SK-N-SH (cell line): ENCODE measurements around the gene CHRNA5. TPM values are rescaled to one million over a fixed set of nuclear protein-coding genes. Genes with fewer than 3 reads are reported as not detected.

Source experiments
- CTCF ChIA-PET: fragments of 300-600, 350-600 bp; formaldehyde crosslinking; extraction: SDS; loops from one replicate; lab custom pipeline; 2021; lab: Yijun Ruan, JAX
- POLR2A ChIA-PET: fragments of 350-600 bp; sonication (Branson Sonifier 250); formaldehyde crosslinking; extraction: SDS; loops from one replicate; lab custom pipeline; 2020; ENCODE audit warnings: antibody characterized with exemption, inconsistent platforms; lab: Yijun Ruan, JAX
- DNase-seq: peaks from one replicate; pipeline ENCODE4 v3.0.0; 2012
- H2AFZ ChIP-seq: fragments of 200-600 bp; sonication (generic); 2 replicates; pipeline ENCODE4 v1.8.1; 2016; ENCODE audit warnings: antibody characterized with exemption, mild to moderate bottlenecking, low read depth
- H3F3A ChIP-seq: fragments of 200-600 bp; sonication (generic); replicated peaks from 2 replicates; pipeline ENCODE3; 2016; ENCODE audit warnings: antibody characterized with exemption, mild to moderate bottlenecking; ENCODE audit not compliant: insufficient read depth
- H3K27ac ChIP-seq, 2 experiments: fragments of 200-500 bp in 1 of 2; fragments of 200-600 bp in 1 of 2; sonication (Bioruptor generic) in 1 of 2; sonication (generic), shearing (Covaris generic) in 1 of 2; 2 replicates each; pipeline versions ENCODE4 v1.5.1 to v1.6.1; 2014 to 2016; ENCODE audit warnings: low read depth in 2 of 2, inconsistent platforms in 1 of 2, low read length in 1 of 2, mild to moderate bottlenecking in 1 of 2, mixed read lengths in 1 of 2
- H3K27me3 ChIP-seq: fragments of 200-600 bp; sonication (generic), shearing (Covaris generic); 2 replicates; pipeline ENCODE4 v1.6.1; 2016; ENCODE audit warnings: mixed run types; ENCODE audit not compliant: insufficient read depth
- H3K36me3 ChIP-seq, 2 experiments: fragments of 200-500 bp in 1 of 2; fragments of 200-600 bp in 1 of 2; sonication (Bioruptor generic) in 1 of 2; sonication (generic) in 1 of 2; replicated peaks in 1 of 2; 2 replicates each; pipeline versions ENCODE3 to v1.5.1; 2014 to 2016; ENCODE audit warnings: low read length in 1 of 2, mild to moderate bottlenecking in 1 of 2; ENCODE audit not compliant: insufficient read depth in 2 of 2, control insufficient read depth in 1 of 2
- H3K4me1 ChIP-seq, 2 experiments: fragments of 200-500 bp in 1 of 2; fragments of 200-600 bp in 1 of 2; sonication (Bioruptor generic) in 1 of 2; sonication (generic), shearing (Covaris generic) in 1 of 2; 2 replicates each; pipeline versions ENCODE4 v1.5.1 to v1.6.1; 2014 to 2016; ENCODE audit warnings: low read depth in 1 of 2, low read length in 1 of 2, mixed run types in 1 of 2; ENCODE audit not compliant: insufficient read depth in 2 of 2, control insufficient read depth in 1 of 2
- H3K4me2 ChIP-seq: fragments of 200-600 bp; sonication (generic), shearing (Covaris generic); 2 replicates; pipeline ENCODE4 v1.6.1; 2017; ENCODE audit warnings: mixed run types
- H3K4me3 ChIP-seq, 2 experiments: fragments of 200-500 bp in 1 of 2; fragments of 200-600 bp in 1 of 2; sonication (Bioruptor generic) in 1 of 2; sonication (generic), shearing (Covaris generic) in 1 of 2; 2 replicates each; pipeline versions ENCODE4 v1.5.1 to v1.8.1; 2014 to 2016; ENCODE audit warnings: low read depth in 2 of 2, inconsistent platforms in 1 of 2, low read length in 1 of 2, mild to moderate bottlenecking in 1 of 2, mixed read lengths in 1 of 2, moderate library complexity in 1 of 2
- H3K79me2 ChIP-seq: fragments of 200-600 bp; sonication (generic); 2 replicates; pipeline ENCODE4 v1.8.1; 2017; ENCODE audit warnings: mild to moderate bottlenecking; ENCODE audit not compliant: insufficient read depth
- H3K9ac ChIP-seq: fragments of 200-600 bp; sonication (generic); 2 replicates; pipeline ENCODE4 v1.6.1; 2017; ENCODE audit warnings: mixed run types
- H3K9me2 ChIP-seq: fragments of 200-600 bp; sonication (generic); 2 replicates; pipeline ENCODE4 v1.6.1; 2017; ENCODE audit warnings: mixed run types
- H3K9me3 ChIP-seq: fragments of 200-600 bp; sonication (generic); 2 replicates; pipeline ENCODE4 v1.6.1; 2017; ENCODE audit warnings: mixed run types, mild to moderate bottlenecking, moderate library complexity
- H4K20me1 ChIP-seq: fragments of 200-600 bp; sonication (generic); 2 replicates; pipeline ENCODE4 v1.6.1; 2017; ENCODE audit warnings: mild to moderate bottlenecking, mixed run types; ENCODE audit not compliant: insufficient read depth
- EZH2phosphoT487 ChIP-seq: fragments of 200-600 bp; sonication (generic); IDR thresholded peaks from 2 replicates; pipeline ENCODE4 v1.6.1; 2017; ENCODE audit warnings: low read depth, mixed run types, mild to moderate bottlenecking, antibody characterized with exemption, moderate library complexity, borderline replicate concordance
- FOXJ3 ChIP-seq: sonication (generic); formaldehyde crosslinking; IDR thresholded peaks from 2 replicates; pipeline ENCODE4 v1.5.1; 2020; ENCODE audit warnings: mild to moderate bottlenecking, missing genetic modification reagents
- FOXM1 ChIP-seq: IDR thresholded peaks from 2 replicates; pipeline ENCODE4 v1.4.0; 2012; ENCODE audit warnings: low read depth, mild to moderate bottlenecking
- GATA2 ChIP-seq: sonication (generic); formaldehyde crosslinking; IDR thresholded peaks from 2 replicates; pipeline ENCODE4 v1.5.0; 2020; ENCODE audit warnings: mild to moderate bottlenecking, missing genetic modification reagents
- IRF3 ChIP-seq: fragments of 150-350 bp; IDR thresholded peaks from 2 replicates; pipeline ENCODE4 v1.6.1; 2016; ENCODE audit warnings: mild to moderate bottlenecking, low read depth, low read length
- MAX ChIP-seq: IDR thresholded peaks from 2 replicates; pipeline ENCODE4 v1.4.0; 2012; ENCODE audit warnings: low read depth
- NRF1 ChIP-seq: IDR thresholded peaks from 2 replicates; pipeline ENCODE4 v1.6.1; 2012; ENCODE audit warnings: low read depth, mild to moderate bottlenecking, low read length
- SIN3A ChIP-seq: IDR thresholded peaks from 2 replicates; pipeline ENCODE4 v1.6.1; 2012; ENCODE audit warnings: low read depth, mild to moderate bottlenecking, low read length, moderate library complexity, borderline replicate concordance
- TAF1 ChIP-seq: IDR thresholded peaks from 2 replicates; pipeline ENCODE4 v1.6.1; 2012; ENCODE audit warnings: low read depth, mild to moderate bottlenecking, low read length, moderate library complexity, borderline replicate concordance
- TEAD4 ChIP-seq: IDR thresholded peaks from 2 replicates; pipeline ENCODE4 v1.4.0; 2012; ENCODE audit warnings: mild to moderate bottlenecking, borderline replicate concordance; ENCODE audit not compliant: insufficient read depth
- USF1 ChIP-seq: IDR thresholded peaks from 2 replicates; pipeline ENCODE4 v1.4.0; 2012; ENCODE audit warnings: low read depth, borderline replicate concordance
- USF2 ChIP-seq: fragments of 150-350 bp; IDR thresholded peaks from 2 replicates; pipeline ENCODE4 v1.6.1; 2017; ENCODE audit warnings: antibody characterized with exemption, low read length, low read depth, borderline replicate concordance
- ZBTB33 ChIP-seq: IDR thresholded peaks from 2 replicates; pipeline ENCODE4 v1.4.0; 2012; ENCODE audit warnings: low read depth, borderline replicate concordance
- WGBS: methylation state at CpG from one replicate; pipeline ENCODE4 v1.1.6; 2017; ENCODE audit warnings: low lambda C conversion rate; 5-methylcytosine and 5-hydroxymethylcytosine counted together
- polyA plus RNA-seq, 3 experiments: library from polyadenylated mRNA; depleted of rRNA; stranded (reverse); fragments of >200 nt; gene quantifications; 2 replicates each; pipeline ENCODE4 v1.2.3, GENCODE V29; 2012

Gene CHRNA5
- polyA plus RNA-seq, 1 of the 3 experiments (the other 2 are of a cell fraction): 5.5 TPM

GRCh38 chr15:78536134-78536533, 29.2 kb upstream of the CHRNA5 start:
- DNase-seq: no peak
- H3K9me2 ChIP-seq: no peaks in the 10 kb centered on the region
- peaks cover 0 to 3% of the 10 kb centered on the region in 2 experiments; a peak in 1 of 4 replicates for H3K4me1 ChIP-seq
- no peaks in the 10 kb centered on the region for H4K20me1 ChIP-seq
- CTCF ChIA-PET: no interaction called here
- no peak overlapping the region for H3K4me2 ChIP-seq
- POLR2A ChIA-PET: no interaction called here
- H3F3A ChIP-seq: no peaks in the 10 kb centered on the region
- WGBS: 91% methylated on average over 1 of the region's 1 CpG
- TF ChIP-seq MAX (no peak), FOXM1 (no peak), FOXJ3 (CRISPR knock-in tag) (no peak), TAF1 (no peak), ZBTB33 (no peak), SIN3A (no peak), NRF1 (no peak), USF2 (no peak), USF1 (no peak), GATA2 (CRISPR knock-in tag) (no peak), TEAD4 (no peak), IRF3 (no peak), EZH2phosphoT487 (no peak)
- H3K36me3 ChIP-seq: no peaks in the 10 kb centered on the region
- no peak overlapping the region for H3K4me3 ChIP-seq
- peaks cover 9% of the 10 kb centered on the region for H3K79me2 ChIP-seq
- H3K27me3 ChIP-seq: no peaks in the 10 kb centered on the region
- H3K9me3 ChIP-seq: no peaks in the 10 kb centered on the region
- no peak overlapping the region for H3K9ac ChIP-seq
- H3K27ac ChIP-seq: no peak overlapping the region
- H2AFZ ChIP-seq: no peak overlapping the region
